ENCODE data around the gene ERAS.
"Not testable (repeated sequence)": the region's sequence is repeated elsewhere in the genome, so short reads cannot be mapped to it uniquely, and the experiment has no call there.

The ERAS gene

DNA sequence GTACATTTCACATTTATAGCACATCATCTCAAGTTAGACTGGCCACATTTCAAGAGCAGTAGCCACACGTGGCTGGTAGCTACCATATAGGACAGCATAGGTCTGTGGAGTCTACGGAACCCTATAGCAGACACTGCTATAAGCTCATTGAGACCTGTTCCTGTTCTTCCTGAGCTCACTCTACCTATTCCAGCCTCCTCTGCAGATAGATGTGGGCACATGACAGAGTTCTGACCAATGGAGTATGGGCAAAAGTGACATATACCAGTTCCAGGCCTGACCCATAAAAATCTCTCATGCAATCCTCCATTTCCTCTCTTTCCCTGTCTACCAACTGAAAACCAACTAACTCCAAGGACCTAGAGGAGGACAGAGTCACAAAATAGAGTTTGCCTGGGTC, 28.0 kb upstream of the ERAS start:
- no peak for DNase-seq

DNA sequence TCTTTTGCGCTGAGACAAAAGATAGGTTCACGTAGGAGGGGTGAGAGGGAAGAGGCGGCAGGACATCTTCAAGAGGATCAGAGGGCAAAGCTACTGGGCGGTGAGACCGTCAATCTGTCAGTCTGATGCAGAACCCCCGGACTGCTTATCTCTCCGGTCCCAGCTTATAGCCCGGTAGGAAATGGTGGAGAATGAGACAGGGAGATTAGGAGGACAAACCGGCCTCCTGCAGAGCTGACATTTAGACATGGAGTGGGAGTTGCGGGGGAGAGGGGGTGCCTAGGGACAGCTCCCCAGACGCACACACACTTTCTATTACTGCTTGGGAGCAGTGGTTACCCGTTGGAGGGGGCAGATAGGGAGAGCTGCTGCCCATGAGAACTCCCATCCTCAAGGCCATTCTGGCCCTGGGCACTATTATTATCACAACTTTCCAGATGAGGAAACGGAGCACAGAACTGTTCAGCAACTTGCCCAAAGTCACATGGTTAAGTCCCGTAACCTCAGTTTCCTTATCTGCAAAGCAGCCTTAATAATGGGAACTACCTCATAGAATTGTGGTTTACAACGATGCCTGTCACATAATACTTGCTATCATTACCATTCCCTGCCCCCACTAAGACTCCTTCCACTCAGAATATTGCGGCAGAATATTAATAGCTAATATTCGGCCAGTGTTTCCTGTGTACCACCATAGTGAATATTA, 25.6 kb upstream of the ERAS start:
- DNase-seq = no peak

DNA sequence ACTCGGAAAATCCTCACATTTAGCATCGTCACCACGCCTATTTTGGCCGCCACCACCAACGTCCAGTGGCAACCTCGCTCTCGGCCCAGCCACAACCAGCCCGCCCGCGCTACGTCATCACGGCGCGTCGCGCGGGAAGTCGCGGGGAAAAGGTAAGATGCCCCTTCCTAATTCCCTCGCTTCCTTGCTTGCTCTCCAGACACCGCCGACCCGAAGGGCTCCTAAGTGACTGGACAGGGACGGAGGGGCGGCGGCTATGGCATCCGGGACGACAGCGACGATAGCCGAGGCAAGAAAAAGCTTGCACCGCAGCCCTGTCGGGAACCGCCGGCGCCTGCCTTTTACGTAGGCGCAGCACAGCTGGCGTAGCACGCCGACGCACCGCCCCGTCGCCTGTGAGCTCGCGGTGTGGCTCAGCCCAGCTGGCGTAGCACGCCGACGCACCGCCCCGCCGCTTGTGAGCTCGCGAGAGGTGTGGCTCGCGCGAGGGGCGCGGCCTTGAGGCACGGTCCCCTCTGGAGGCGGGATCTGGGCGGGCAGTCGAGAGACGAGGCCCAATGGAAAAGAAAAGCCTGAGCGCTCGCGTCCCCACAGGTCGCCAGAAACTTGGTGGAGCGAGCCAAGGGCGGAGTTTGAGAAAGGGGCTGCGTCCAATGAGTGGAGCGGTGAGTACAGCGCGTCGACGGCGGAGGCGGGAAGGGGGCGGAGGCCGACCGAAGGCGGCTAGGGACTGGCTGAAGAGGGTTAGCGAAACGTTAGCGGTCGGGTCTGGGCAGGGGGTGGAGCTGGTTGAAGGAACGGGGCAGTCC, 24.8 kb upstream of the ERAS start, which contains the start of gene HDAC6:
HDAC6 (plus strand) TSS at position 788 of the 809 bp plus-strand sequence. CDS start 626 bp downstream, outside the sequence.
- DNase-seq = peak; percentile 92

- DNase-seq = peak; percentile 49
Measured at GRCh38 chrX:48802089-48802904, 24.0 kb upstream of the ERAS start.

DNA sequence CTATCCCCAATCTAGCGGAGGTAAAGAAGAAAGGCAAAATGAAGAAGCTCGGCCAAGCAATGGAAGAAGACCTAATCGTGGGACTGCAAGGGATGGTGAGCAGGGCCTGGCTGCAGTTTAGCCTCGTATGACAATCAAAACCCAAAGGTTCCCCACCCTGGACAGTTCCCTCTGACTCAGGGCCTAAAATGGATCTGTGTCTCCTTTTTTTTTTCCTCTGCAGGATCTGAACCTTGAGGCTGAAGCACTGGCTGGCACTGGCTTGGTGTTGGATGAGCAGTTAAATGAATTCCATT, 23.5 kb upstream of the ERAS start:
- no peak for DNase-seq

DNA sequence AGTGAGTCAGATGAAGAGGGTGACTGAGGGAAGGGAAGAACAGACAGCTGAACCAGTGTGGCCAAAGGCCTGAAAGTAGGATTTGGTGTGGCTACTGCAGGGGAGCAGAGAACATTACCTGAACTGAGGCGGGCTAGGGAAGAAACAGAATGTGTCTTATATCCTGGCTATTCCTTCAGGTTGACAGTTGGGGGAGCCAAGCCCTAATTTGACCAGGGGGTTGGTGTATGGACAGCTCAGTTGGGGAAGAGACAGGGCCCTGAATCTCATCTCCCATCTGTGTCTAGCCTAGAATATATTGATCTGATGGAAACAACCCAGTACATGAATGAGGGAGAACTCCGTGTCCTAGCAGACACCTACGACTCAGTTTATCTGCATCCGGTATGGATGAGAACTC, 20.2 kb upstream of the ERAS start:
- DNase-seq = no peak

DNA sequence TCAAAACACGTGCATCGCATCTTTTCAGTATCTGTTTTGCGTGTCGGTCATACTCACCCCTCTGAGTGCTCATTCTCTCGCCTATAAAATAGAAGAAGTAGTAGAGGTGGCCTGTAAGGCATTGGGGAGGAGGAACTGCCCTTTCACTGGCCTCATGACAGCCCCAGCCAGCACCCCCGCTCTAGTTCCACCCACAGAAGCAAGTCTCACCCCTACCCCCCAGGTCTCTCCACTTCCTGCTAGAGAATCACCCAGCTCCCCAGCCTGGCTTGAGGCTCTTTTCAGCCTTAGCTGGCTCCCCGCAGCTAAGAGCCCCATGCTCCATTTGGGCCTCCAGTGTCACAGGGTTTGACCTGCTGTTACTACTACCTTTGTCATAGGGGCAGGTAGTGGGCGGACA, 12.7 kb upstream of the ERAS start:
- no peak for DNase-seq

DNA sequence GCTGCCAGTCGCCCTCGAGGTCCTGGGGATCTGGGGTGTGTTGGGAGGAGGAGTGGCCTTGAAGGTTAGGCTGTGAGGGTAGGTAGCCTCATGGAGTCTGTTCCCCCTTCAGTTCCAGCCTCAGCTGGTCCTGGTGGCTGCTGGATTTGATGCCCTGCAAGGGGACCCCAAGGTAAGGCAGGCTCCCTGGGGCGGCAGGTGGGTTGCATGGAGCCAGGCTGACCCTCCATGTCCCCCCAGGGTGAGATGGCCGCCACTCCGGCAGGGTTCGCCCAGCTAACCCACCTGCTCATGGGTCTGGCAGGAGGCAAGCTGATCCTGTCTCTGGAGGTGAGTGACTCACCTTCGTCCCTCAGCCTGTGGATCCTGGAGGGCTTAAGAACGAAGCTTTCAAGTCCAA, 11.6 kb upstream of the ERAS start:
- DNase-seq = no peak

DNA sequence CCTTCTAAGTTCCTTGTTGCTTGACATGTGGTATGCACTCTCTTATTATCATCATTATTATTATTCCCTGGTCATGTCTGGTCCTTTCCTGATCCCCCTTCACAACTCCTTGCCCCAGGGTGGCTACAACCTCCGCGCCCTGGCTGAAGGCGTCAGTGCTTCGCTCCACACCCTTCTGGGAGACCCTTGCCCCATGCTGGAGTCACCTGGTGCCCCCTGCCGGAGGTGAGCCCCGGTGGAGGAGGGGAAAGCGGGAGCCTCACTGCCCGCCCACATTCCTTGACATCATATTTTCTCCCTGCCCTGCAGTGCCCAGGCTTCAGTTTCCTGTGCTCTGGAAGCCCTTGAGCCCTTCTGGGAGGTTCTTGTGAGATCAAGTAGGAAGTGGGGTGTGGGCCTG, 11.0 kb upstream of the ERAS start:
- no peak for DNase-seq

DNA sequence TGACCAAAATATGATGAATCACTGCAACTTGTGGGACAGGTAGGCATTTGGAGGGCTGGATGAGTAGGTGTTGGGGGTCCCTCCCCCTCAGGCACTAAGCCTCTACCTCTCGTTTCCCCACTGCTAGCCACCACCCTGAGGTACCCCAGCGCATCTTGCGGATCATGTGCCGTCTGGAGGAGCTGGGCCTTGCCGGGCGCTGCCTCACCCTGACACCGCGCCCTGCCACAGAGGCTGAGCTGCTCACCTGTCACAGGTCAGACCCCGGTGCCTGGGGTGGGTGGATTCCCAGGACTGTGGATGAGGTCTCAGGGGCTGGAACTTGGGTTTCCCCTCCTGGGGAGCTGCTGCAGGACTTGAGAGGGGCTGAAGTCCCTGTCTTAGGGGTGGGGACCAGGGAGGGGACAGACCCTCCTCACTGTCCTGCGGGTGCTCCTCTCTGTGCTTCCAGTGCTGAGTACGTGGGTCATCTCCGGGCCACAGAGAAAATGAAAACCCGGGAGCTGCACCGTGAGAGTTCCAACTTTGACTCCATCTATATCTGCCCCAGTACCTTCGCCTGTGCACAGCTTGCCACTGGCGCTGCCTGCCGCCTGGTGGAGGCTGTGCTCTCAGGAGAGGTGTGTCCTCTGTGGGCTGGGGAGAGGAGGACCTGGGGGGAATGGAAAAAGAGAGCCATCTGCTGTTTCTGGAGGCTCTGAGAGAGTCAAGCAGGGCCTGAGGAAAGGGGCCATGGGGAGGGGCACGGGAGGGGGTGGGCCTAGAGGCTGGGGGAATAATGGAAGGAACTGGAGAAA, 10.1 kb upstream of the ERAS start:
- DNase-seq = no peak

- no peak for DNase-seq
Measured at GRCh38 chrX:48818098-48818497, 8.2 kb upstream of the ERAS start.

- no peak for DNase-seq
Measured at GRCh38 chrX:48818866-48819265, 7.4 kb upstream of the ERAS start.

DNA sequence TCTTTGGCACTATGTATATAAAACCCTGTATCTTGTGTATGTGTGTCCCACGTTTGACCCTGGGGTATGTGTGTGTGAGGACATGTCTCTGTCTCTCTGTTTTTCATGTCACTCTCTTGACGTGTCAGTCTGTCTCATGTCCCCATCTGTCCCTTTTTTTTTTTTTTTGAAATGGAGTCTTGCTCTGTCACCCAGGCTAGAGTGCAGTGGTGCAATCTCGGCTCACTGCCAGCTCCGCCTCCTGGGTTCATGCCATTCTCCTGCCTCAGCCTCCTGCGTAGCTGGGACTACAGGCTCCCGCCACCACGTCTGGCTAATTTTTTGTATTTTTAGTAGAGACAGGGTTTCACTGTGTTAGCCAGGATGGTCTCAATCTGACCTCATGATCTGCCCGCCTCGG, 6.9 kb upstream of the ERAS start:
- not testable (repeated sequence) for DNase-seq

GRCh38 chrX:48823053-48823452, 3.3 kb upstream of the ERAS start:
- no peak for DNase-seq

GRCh38 chrX:48824066-48824465, 2.2 kb upstream of the ERAS start:
- no peak for DNase-seq

DNA sequence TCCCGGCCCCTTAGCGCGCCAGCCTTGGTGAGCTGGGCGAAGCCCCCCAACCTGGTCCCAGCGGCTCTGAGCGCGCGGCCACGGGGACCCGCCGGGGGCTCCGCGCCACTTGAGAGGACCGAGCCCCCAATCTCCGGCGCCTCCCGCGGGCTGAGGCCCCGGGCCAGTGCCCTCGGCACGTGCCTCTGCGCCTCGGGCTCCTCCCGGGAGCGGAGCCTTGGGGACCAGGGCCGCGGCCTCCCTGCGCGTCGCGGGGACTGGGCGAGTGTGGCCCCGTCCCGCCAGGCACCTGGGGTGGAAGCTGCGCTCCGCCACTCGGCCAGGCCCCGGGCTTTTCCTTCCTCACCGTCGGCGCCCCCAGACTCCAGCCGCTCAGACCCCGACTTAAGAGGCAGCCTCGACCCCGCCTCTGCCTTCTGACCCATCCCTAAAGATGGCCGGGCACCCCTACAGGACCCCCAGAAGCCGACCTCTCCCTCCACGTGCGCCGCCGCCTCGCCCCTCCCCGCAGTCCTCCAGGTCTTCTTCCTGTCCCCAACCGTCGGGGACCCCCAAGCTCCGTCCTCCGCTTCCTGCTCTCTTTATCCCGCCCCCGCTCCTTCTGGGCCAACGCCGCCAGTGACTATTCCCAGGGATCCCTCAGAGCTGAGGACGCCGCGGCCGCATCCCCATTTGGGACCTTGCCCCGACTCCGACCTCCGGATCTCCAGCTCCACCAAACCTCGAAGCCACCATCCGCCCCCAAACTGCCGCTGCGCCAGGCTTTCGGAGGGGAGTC, 752 bp downstream of the ERAS start:
- no peak for DNase-seq

DNA sequence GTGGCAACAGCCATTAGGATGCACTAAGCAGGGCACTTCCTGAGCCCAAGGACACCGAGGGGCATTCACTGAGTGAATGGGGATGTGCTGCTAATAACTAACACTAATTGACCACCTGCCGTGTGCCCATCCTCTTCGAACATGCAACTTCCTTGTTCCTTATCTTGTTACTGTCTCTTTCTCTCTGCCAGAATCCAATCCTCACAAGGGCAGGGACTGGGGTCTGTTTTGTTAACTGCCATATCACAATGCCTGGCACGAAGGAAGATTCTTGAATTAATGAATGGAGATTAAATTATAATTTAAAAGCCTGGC, 1.3 kb downstream of the ERAS start:
- DNase-seq = no peak

GRCh38 chrX:48829016-48829735, 2.9 kb downstream of the ERAS start:
- no peak for DNase-seq

DNA sequence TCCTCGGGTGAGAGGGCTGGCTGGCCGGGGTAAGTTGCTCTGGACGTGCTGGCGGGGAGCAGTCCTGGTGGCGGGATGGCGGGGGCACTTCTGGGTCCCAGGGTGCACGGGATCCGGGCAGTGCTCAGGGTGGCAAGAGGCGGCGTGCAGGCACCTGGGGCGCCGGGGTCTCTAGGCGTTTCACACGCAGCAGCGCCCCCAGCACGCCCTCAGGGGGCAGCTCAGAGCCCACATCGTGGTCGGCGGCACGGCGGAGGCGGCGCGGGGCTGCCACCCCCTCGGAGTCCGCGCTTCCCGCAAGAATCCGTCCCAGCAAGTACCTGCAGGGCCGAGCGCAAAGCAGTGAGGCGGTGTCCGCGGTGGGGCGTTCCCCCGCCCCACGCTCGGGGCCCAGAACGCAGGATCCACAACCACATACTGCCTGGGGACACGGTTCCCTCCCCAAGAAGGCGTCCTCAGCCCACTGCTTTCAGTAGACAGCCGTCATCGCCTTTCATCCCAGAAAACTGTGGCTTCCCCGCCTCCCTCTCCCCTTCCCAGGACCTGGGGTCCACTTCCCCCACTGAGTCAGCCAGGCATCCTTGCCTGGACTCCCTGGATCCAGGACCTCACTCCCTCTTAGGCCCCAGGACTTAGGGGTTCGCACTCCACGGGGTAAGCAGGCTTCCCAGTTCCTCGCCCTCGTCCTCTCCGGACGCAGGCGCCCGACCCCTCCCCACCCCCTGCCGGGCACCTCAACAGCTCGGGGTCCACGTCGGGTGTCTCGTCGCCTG, 5.0 kb downstream of the ERAS start:
- DNase-seq = no peak

- no peak for DNase-seq
Measured at GRCh38 chrX:48831909-48832291, 5.6 kb downstream of the ERAS start.

Measured in activated CD8-positive, alpha-beta memory T cell treated with anti-CD3 and anti-CD28 coated beads, Interleukin-2, amount 50 U/mL, for 4 hours (primary cell).